ENCODE measurements around the gene CCDC122. TPM values are rescaled to one million over a fixed set of nuclear protein-coding genes. Genes with fewer than 3 reads are reported as not detected.

The CCDC122 gene
- total RNA-seq, 3 donors from 2014 or later: 5.9 to 50.9 (median 13.9) TPM

GRCh38 chr13:43848001-43848649 is 31.4 kb downstream of the CCDC122 start:
- Histone ChIP-seq H3K36me3 (no peaks in the 10 kb centered on the region), H3K27ac (no peak overlapping the region), H3K9me3 (peaks cover 11 to 29% of the 10 kb centered on the region in 2 donors), H3K27me3 (no peaks in the 10 kb centered on the region), H3K4me1 (no peaks in the 10 kb centered on the region), H3K4me3 (no peak overlapping the region)
- intact Hi-C loops (cut with DNase I; ENCODE audit: low total_unique reads): no loop called here
- TF ChIP-seq POLR2A (IDR thresholded peaks at IDR 0.05) (no peak), POLR2AphosphoS5 (IDR thresholded peaks at IDR 0.05) (no peak)
- TF ChIP-seq, protein P1, sequence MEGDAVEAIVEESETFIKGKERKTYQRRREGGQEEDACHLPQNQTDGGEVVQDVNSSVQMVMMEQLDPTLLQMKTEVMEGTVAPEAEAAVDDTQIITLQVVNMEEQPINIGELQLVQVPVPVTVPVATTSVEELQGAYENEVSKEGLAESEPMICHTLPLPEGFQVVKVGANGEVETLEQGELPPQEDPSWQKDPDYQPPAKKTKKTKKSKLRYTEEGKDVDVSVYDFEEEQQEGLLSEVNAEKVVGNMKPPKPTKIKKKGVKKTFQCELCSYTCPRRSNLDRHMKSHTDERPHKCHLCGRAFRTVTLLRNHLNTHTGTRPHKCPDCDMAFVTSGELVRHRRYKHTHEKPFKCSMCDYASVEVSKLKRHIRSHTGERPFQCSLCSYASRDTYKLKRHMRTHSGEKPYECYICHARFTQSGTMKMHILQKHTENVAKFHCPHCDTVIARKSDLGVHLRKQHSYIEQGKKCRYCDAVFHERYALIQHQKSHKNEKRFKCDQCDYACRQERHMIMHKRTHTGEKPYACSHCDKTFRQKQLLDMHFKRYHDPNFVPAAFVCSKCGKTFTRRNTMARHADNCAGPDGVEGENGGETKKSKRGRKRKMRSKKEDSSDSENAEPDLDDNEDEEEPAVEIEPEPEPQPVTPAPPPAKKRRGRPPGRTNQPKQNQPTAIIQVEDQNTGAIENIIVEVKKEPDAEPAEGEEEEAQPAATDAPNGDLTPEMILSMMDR (IDR thresholded peaks at IDR 0.05): no peak
- no peak for DNase-seq (ENCODE audit: low spot score in 2 of 2)

DNA sequence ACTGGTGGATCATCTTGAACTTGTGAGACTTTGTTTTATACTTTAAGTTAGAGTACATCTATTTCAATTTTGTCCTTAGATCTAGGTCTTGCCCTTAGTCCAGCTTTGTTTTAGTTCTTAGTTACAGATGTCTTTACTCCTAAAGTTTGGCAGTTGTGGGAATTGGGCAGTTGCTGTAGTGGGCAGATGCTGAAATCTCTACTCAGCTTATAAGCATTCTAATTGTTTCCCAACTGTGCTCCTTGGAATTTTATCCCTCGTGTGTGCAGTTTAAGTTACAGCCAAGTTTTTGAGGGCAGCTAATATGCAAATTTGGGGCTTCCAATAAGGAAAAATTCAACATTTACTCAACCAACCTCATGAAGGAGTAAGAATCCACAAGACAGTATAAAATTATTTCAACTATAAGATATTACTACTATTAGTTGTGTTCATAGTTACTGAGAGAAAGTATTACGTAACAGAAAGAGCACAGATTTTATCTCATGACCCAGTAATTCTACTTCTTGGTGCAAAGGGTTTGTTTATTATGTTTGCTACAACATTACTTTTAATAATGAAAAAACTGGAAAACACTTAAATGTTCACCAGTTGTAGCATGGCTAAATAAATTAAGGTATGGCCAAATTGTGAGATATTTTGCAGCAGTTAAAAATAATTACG is 32.9 kb downstream of the CCDC122 start:
- intact Hi-C loops (cut with DNase I; ENCODE audit: low total_unique reads): no loop called here
- Histone ChIP-seq H3K4me3 (no peak overlapping the region), H3K36me3 (no peaks in the 10 kb centered on the region), H3K27me3 (no peaks in the 10 kb centered on the region), H3K4me1 (no peaks in the 10 kb centered on the region), H3K9me3 (peaks cover 5 to 14% of the 10 kb centered on the region in 2 donors), H3K27ac (no peak overlapping the region)
- TF ChIP-seq, protein P1 (IDR thresholded peaks at IDR 0.05): no peak
- no peak for TF ChIP-seq POLR2A (IDR thresholded peaks at IDR 0.05)
- DNase-seq (ENCODE audit: low spot score in 2 of 2): no peak

DNA sequence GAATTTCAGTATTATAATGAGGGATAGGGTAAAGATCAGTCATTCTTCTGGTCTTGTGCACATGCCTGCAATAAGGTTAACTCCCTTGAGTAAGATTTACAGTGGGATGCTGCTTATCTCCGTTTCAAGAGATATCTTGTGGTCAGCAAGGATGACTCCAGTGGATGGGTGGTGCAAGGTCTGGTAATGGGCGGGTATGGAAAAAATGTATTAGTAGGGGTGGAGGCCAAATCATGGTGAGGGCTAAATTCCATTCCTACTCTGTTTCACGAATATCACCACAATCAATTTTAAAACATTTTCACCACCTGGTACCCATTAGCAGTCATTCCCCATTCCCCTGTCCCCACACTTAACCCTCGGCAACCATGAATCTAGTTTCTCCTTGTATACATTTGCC is 40.6 kb downstream of the CCDC122 start:
- H3K4me1 ChIP-seq: no peaks in the 10 kb centered on the region
- DNase-seq (ENCODE audit: low spot score in 2 of 2): no peak
- intact Hi-C loops (cut with DNase I; ENCODE audit: low total_unique reads): no loop called here
- H3K4me3 ChIP-seq: no peak overlapping the region
- no peak overlapping the region for H3K27ac ChIP-seq
- H3K36me3 ChIP-seq: no peaks in the 10 kb centered on the region
- H3K27me3 ChIP-seq: no peaks in the 10 kb centered on the region
- TF ChIP-seq, protein P1 (IDR thresholded peaks at IDR 0.05): no peak
- TF ChIP-seq POLR2AphosphoS5 (IDR thresholded peaks at IDR 0.05): no peak
- TF ChIP-seq POLR2A (IDR thresholded peaks at IDR 0.05): no peak
- no peaks in the 10 kb centered on the region for H3K9me3 ChIP-seq

DNA sequence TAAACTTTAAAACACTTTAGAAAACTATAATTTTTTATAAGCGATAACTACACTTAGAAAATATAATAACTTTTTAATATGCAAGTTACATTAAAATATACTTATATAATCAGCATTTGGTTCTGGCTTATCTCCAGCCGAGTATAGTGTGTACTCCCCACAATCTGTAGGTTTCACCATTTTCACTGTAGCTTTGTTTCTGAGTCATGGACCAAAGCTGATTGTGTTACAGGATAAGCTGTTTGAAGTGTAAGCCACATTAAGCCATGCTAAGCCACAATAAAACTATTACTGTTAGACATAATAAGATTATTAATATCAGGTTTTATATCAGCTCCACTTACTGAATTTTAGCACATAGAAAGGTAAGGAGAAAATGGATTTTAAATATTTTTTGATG is 43.8 kb downstream of the CCDC122 start:
- TF ChIP-seq, protein P1 (IDR thresholded peaks at IDR 0.05): no peak
- no peak for TF ChIP-seq POLR2A (IDR thresholded peaks at IDR 0.05)
- TF ChIP-seq POLR2AphosphoS5 (IDR thresholded peaks at IDR 0.05): no peak
- H3K36me3 ChIP-seq: no peaks in the 10 kb centered on the region
- H3K4me3 ChIP-seq: no peak overlapping the region
- no peak for DNase-seq (ENCODE audit: low spot score in 2 of 2)
- no peaks in the 10 kb centered on the region for H3K27me3 ChIP-seq
- H3K4me1 ChIP-seq: no peaks in the 10 kb centered on the region
- intact Hi-C loops (cut with DNase I; ENCODE audit: low total_unique reads): no loop called here
- no peaks in the 10 kb centered on the region for H3K9me3 ChIP-seq
- no peak overlapping the region for H3K27ac ChIP-seq

DNA sequence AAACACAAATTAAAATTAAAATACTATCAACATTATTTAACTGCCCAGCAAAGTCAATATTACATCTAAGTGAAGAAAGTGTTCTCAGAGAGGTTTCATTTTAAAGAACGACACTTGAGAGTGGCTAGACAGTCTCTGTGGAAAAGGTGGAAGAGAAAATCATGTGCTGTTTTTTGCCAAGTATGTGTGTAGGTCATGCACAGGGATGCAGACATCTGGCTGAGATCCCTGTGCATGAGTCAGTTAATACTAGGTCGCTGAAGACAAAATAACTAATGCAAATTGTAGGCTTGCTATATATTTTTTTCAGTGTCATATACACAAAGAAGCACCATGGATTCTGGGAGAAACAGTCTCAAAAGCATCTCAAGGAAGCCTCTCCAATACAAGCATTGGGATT is 48.5 kb downstream of the CCDC122 start:
- TF ChIP-seq, protein P1 (IDR thresholded peaks at IDR 0.05): no peak
- no peak for TF ChIP-seq POLR2AphosphoS5 (IDR thresholded peaks at IDR 0.05)
- TF ChIP-seq POLR2A (IDR thresholded peaks at IDR 0.05): no peak
- Histone ChIP-seq H3K27ac (no peak overlapping the region), H3K27me3 (no peaks in the 10 kb centered on the region), H3K4me1 (no peaks in the 10 kb centered on the region), H3K4me3 (no peak overlapping the region), H3K36me3 (no peaks in the 10 kb centered on the region), H3K9me3 (no peaks in the 10 kb centered on the region)
- no peak for DNase-seq (ENCODE audit: low spot score in 2 of 2)
- intact Hi-C loops (cut with DNase I; ENCODE audit: low total_unique reads): no loop called here
